AG04450 (cell line): ENCODE results near the gene FSD1L. TPM values are rescaled to one million over a fixed set of nuclear protein-coding genes. Genes with fewer than 3 reads are reported as not detected.
A peak's percentile ranks its signal among the peaks of the same experiment; 100 is the strongest.

Experiments
- CTCF ChIA-PET: fragments of 300-600, 350-600 bp; formaldehyde crosslinking; extraction: SDS; loops from one replicate; lab custom pipeline; 2022; ENCODE audit warnings: antibody characterized with exemption, inconsistent platforms; lab: Charles Lee
- POLR2A ChIA-PET: fragments of 350-600 bp; formaldehyde crosslinking; extraction: SDS; loops from one replicate; lab custom pipeline; 2021; ENCODE audit warnings: antibody characterized with exemption, inconsistent platforms; lab: Yijun Ruan, JAX
- DNase-seq: peaks from one replicate; pipeline ENCODE4 v3.0.0-alpha.2; 2011; ENCODE audit warnings: low read depth, low spot score
- H3K27ac ChIP-seq: one replicate; pipeline ENCODE4 v1.5.1; 2012; ENCODE audit warnings: low read depth, low read length, control low read depth
- H3K27me3 ChIP-seq: one replicate; pipeline ENCODE4 v1.6.0; 2012; ENCODE audit warnings: low read length; ENCODE audit not compliant: control insufficient read depth, insufficient read depth
- H3K4me3 ChIP-seq: 2 replicates; pipeline ENCODE4 v1.5.1; 2011; ENCODE audit warnings: mild to moderate bottlenecking, low read depth, low read length, control low read depth
- H3K9me3 ChIP-seq: 2 replicates; pipeline ENCODE4 v1.5.1; 2012; ENCODE audit warnings: low read length; ENCODE audit not compliant: control insufficient read depth, insufficient read depth
- CTCF ChIP-seq: IDR thresholded peaks from 2 replicates; pipeline ENCODE4 v1.5.1; 2011; ENCODE audit warnings: low read depth, low read length, control low read depth, inconsistent platforms
- polyA plus RNA-seq: library from polyadenylated mRNA; depleted of rRNA; stranded (reverse); fragments of >200 nt; gene quantifications from 2 replicates; pipeline ENCODE4 v1.2.3, GENCODE V29; 2011

Gene FSD1L
- polyA plus RNA-seq, 1 experiment = 7.4 TPM

- peaks cover 12% of the 10 kb centered on the region for H3K9me3 ChIP-seq
- TF ChIP-seq CTCF = no peak
- H3K4me3 ChIP-seq = no peak overlapping the region
- POLR2A ChIA-PET = no interaction called here
- H3K27ac ChIP-seq = no peak overlapping the region
- H3K27me3 ChIP-seq = no peaks in the 10 kb centered on the region
- DNase-seq = no peak
- CTCF ChIA-PET = interaction anchor here (0.9 to 1.1 kb wide), 3 partner anchors 17 to 564 kb away, joined by 3 to 4 read pairs (median 3); no protein-coding TSS in a partner anchor
Measured at GRCh38 chr9:105457560-105458294, 9.9 kb downstream of the FSD1L start.

GRCh38 chr9:105458404-105458803 lies 10.6 kb downstream of the FSD1L start:
- POLR2A ChIA-PET = no interaction called here
- CTCF ChIA-PET = no interaction called here

GRCh38 chr9:105459336-105459735 lies 11.5 kb downstream of the FSD1L start:
- H3K27ac ChIP-seq = no peak overlapping the region
- CTCF ChIA-PET = no interaction called here
- peaks cover 12% of the 10 kb centered on the region for H3K9me3 ChIP-seq
- POLR2A ChIA-PET = no interaction called here
- H3K4me3 ChIP-seq = no peak overlapping the region
- no peaks in the 10 kb centered on the region for H3K27me3 ChIP-seq
- DNase-seq = no peak
- no peak for TF ChIP-seq CTCF

More at GRCh38 chr9:105458404-105458803, 10.6 kb downstream of the FSD1L start:
- Histone ChIP-seq H3K9me3 (peaks cover 12% of the 10 kb centered on the region), H3K27me3 (no peaks in the 10 kb centered on the region), H3K27ac (no peak overlapping the region), H3K4me3 (no peak overlapping the region)
- no peak for DNase-seq
- no peak for TF ChIP-seq CTCF

GRCh38 chr9:105466898-105467455 lies 19.1 kb downstream of the FSD1L start:
- POLR2A ChIA-PET = interaction anchor here (0.8 kb wide), 1 partner anchor 16 kb away, joined by 3 read pairs; no protein-coding TSS in a partner anchor
- no peak for TF ChIP-seq CTCF
- CTCF ChIA-PET = interaction anchor here (1.1 kb wide), 2 partner anchors 8 to 16 kb away, joined by 3 to 4 read pairs; no protein-coding TSS in a partner anchor
- no peak overlapping the region for H3K4me3 ChIP-seq
- H3K27ac ChIP-seq = no peak overlapping the region
- peak; percentile 56 for DNase-seq
- H3K27me3 ChIP-seq = no peaks in the 10 kb centered on the region
- H3K9me3 ChIP-seq = no peaks in the 10 kb centered on the region

- Histone ChIP-seq H3K27ac (no peak overlapping the region), H3K4me3 (no peak overlapping the region), H3K27me3 (no peaks in the 10 kb centered on the region), H3K9me3 (no peaks in the 10 kb centered on the region)
- ChIA-PET POLR2A (no interaction called here), CTCF (interaction anchor here (0.6 kb wide), 1 partner anchor 28 kb away, joined by 3 read pairs; no protein-coding TSS in a partner anchor)
- no peak for DNase-seq
- TF ChIP-seq CTCF = no peak
Measured at GRCh38 chr9:105468875-105469274, 21.0 kb downstream of the FSD1L start.
